Gastroesophageal sphincter (tissue), 4 donors: ENCODE data around the gene ABCG4. TPM values are rescaled to one million over a fixed set of nuclear protein-coding genes. Genes with fewer than 3 reads are reported as not detected.

Source experiments
- ATAC-seq: fragments of 150-250 bp; one replicate; pipeline ENCODE4 v1.9.1; 2016; ENCODE audit warnings: mild to moderate bottlenecking, moderate library complexity
- H3K27ac ChIP-seq, 4 donors: fragments of 200-600 bp; sonication (generic) in 3 of 4; 1 replicate in 3 of 4; 2 replicates in 1 of 4; pipeline ENCODE4 v1.5.1; 2016 to 2019
- H3K27me3 ChIP-seq: fragments of 200-600 bp; sonication (generic); one replicate; pipeline ENCODE4 v1.5.1; 2019
- H3K36me3 ChIP-seq, 2 donors: fragments of 200-600 bp; sonication (generic); one replicate each; pipeline ENCODE4 v1.5.1; 2019; ENCODE audit warnings: control low read depth in 1 of 2
- H3K4me1 ChIP-seq, 3 donors: fragments of 200-600 bp; sonication (generic); 1 replicate in 2 of 3; 2 replicates in 1 of 3; pipeline ENCODE4 v1.5.1; 2016 to 2019; ENCODE audit warnings: control low read depth in 2 of 3
- H3K4me3 ChIP-seq, 2 donors: fragments of 200-600 bp; sonication (generic); one replicate each; pipeline ENCODE4 v1.5.1; 2019; ENCODE audit warnings: mild to moderate bottlenecking in 1 of 2, moderate library complexity in 1 of 2
- H3K9me3 ChIP-seq, 3 donors: fragments of 200-600 bp; sonication (generic); one replicate each; pipeline ENCODE4 v1.5.1; 2017 to 2019; ENCODE audit warnings: control low read depth in 2 of 3
- CTCF ChIP-seq, 4 experiments: fragments of 200-600 bp in 2 of 4; fragments of 450-650 bp in 2 of 4; sonication (generic) in 1 of 4; IDR thresholded peaks; one replicate each; pipeline ENCODE4 v1.5.1; 2017 to 2019; ENCODE audit warnings: antibody characterized with exemption in 4 of 4, mild to moderate bottlenecking in 2 of 4, moderate library complexity in 2 of 4
- EP300 ChIP-seq: sonication (generic); formaldehyde crosslinking; IDR thresholded peaks from one replicate; pipeline ENCODE4 v1.6.1; 2017; ENCODE audit warnings: antibody characterized with exemption, mild to moderate bottlenecking
- POLR2A ChIP-seq, 2 donors: fragments of 450-650 bp; IDR thresholded peaks; one replicate each; pipeline ENCODE4 v1.6.1; 2017; ENCODE audit warnings: antibody characterized with exemption in 2 of 2, mild to moderate bottlenecking in 2 of 2, moderate library complexity in 1 of 2
- POLR2AphosphoS5 ChIP-seq: sonication (generic); formaldehyde crosslinking; IDR thresholded peaks from one replicate; pipeline ENCODE4 v1.6.1; 2017; ENCODE audit warnings: antibody characterized with exemption
- WGBS, 2 donors: methylation state at CpG; one replicate each; pipeline ENCODE4 v1.1.5; 2018; ENCODE audit warnings: low coverage in 1 of 2; 5-methylcytosine and 5-hydroxymethylcytosine counted together
- total RNA-seq, 4 donors: library from RNA; depleted of rRNA; stranded (reverse); fragments of >200 nt; gene quantifications; one replicate each; pipeline ENCODE4 v1.1.0, GENCODE V29; 2016

The ABCG4 gene
- total RNA-seq, 4 donors from 2014 or later, result 0.20 to 1.1 (median 0.40) TPM; not detected in 1

DNA sequence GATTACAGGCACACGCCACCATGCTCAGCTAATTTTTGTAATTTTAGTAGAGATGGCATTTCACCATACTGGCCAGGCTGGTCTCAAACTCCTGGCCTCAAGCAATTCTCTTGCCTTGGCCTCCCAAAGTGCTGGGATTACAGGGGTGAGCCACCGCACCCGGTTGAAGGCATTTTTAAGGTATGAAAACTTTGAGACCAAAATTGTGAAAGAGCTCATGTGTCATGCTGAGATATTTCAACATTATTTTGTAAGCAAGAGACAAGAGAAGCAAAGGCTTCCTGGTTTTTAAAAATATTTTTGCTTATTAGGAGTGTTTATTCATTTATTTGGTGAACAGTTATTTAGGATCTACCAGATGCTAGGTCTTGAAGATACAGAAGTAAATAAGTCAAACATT, 43.3 kb downstream of the ABCG4 start:
- 85 to 100% methylated on average over 1 to 3 of the region's 3 CpGs for WGBS, 2 donors
- no peak for ATAC-seq
- Histone ChIP-seq H3K4me3 (no peak overlapping the region), H3K27ac (no peak overlapping the region), H3K27me3 (peaks cover 8% of the 10 kb centered on the region), H3K36me3 (no peaks in the 10 kb centered on the region), H3K9me3 (no peaks in the 10 kb centered on the region), H3K4me1 (peaks cover 0 to 6% (median 0%) of the 10 kb centered on the region in 3 donors)
- TF ChIP-seq POLR2AphosphoS5, result no peak
- TF ChIP-seq POLR2A (IDR thresholded peaks at IDR 0.05), result no peak
- no peak for TF ChIP-seq CTCF (IDR thresholded peaks at IDR 0.05)
- TF ChIP-seq EP300, result no peak

GRCh38 chr11:119193001-119193400, 44.1 kb downstream of the ABCG4 start:
- no peak overlapping the region for H3K4me3 ChIP-seq
- no peaks in the 10 kb centered on the region for H3K36me3 ChIP-seq
- no peaks in the 10 kb centered on the region for H3K27me3 ChIP-seq
- no CpG with 5 or more reads among the region's 5 CpGs for WGBS, 2 donors
- H3K9me3 ChIP-seq, result no peaks in the 10 kb centered on the region
- no peak overlapping the region for H3K27ac ChIP-seq
- ATAC-seq, result no peak
- H3K4me1 ChIP-seq, result peaks cover 0 to 8% (median 0%) of the 10 kb centered on the region in 3 donors
- TF ChIP-seq EP300 (no peak), CTCF (IDR thresholded peaks at IDR 0.05) (no peak), POLR2AphosphoS5 (no peak), POLR2A (IDR thresholded peaks at IDR 0.05) (no peak)

DNA sequence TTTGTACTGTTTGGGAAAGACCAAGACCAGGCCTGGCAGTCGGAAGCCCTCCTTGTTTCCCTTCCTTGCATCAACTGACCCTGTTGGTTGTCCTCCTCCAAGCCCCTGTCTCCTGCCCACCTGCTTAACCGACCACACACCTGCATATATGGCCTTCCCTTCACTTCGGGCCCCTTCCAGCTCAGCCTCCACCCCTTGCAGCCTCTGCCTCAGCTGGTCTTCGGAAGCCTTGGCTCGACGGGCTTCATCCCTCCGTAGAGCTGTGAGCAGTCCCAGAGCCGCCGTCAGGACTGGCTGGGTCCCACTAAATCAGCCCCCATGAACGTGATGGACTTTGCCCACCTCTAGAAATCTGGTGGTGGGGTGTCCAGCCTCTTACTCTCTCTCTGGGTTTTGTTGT, 44.8 kb downstream of the ABCG4 start:
- H3K4me1 ChIP-seq, result peaks cover 0 to 8% (median 0%) of the 10 kb centered on the region in 3 donors
- no peaks in the 10 kb centered on the region for H3K36me3 ChIP-seq
- no peak for TF ChIP-seq POLR2AphosphoS5
- TF ChIP-seq EP300, result no peak
- TF ChIP-seq POLR2A (IDR thresholded peaks at IDR 0.05), result no peak
- no peak for TF ChIP-seq CTCF (IDR thresholded peaks at IDR 0.05)
- no peak overlapping the region for H3K27ac ChIP-seq
- H3K4me3 ChIP-seq, result no peak overlapping the region
- WGBS, 2 donors, result 83% methylated on average over 10 of the region's 10 CpGs; no CpG with 5 or more reads in 1 of the 2 donors
- no peaks in the 10 kb centered on the region for H3K9me3 ChIP-seq
- ATAC-seq, result no peak
- no peaks in the 10 kb centered on the region for H3K27me3 ChIP-seq

DNA sequence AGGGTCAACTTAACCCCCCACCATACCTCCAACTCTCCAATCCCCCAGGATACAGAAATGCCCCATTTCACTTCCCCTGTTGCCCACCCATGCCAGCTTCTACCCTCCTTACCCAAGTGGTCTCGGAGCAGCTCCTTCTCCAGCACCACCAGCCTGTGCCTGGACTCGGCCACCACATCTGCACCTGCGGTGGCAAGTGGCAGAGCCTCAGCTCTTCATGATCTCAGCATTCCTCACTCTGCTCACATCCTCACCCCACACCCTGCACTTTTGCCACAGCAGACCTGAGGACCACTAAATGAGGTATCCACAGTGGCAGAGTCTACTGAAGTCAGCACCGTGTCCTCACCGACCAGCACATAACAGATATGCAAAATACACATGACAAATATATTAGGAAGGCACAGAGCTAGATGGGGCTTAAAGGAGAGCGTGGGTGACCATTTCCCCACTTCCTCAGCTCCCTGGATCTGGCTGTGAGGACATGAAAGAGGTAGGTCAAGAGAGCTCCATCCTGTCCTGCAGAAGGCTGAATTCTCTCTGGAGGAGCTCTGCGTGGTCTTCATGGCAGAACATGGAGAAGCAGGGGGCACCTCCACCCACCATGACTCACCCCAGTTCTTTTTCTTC, 46.1 kb downstream of the ABCG4 start:
- no peak for TF ChIP-seq EP300
- TF ChIP-seq POLR2A (IDR thresholded peaks at IDR 0.05), result no peak
- TF ChIP-seq POLR2AphosphoS5, result no peak
- TF ChIP-seq CTCF (IDR thresholded peaks at IDR 0.05), result no peak
- ATAC-seq, result no peak
- Histone ChIP-seq H3K4me1 (peaks cover 0 to 8% (median 0%) of the 10 kb centered on the region in 3 donors), H3K36me3 (no peaks in the 10 kb centered on the region), H3K27me3 (no peaks in the 10 kb centered on the region), H3K9me3 (no peaks in the 10 kb centered on the region), H3K4me3 (no peak overlapping the region), H3K27ac (no peak overlapping the region)
- 64 to 67% methylated on average over 2 to 4 of the region's 7 CpGs for WGBS, 2 donors

DNA sequence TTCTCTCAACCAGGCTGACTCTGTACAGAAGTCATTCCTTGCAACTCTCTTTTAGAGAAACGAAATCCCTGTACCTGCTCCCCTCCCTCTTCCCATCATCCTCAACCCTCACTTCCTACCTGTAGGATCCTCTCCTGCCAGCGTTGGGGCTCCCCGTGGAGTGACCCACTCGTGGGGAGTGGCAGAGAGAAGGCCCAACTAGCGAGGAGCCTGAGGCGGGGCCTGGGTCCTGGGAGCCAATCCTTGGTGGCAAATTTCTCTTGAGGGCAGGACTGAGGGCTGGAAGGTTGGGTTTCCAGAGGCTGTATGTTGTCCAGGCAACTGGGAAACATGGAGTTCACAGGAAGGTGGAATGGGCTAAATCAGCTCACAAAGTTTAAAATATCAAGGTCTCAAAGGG, 46.8 kb downstream of the ABCG4 start:
- H3K4me1 ChIP-seq, result peaks cover 0 to 8% (median 0%) of the 10 kb centered on the region in 3 donors
- H3K27me3 ChIP-seq, result no peaks in the 10 kb centered on the region
- no peak overlapping the region for H3K4me3 ChIP-seq
- no peak for TF ChIP-seq EP300
- no peak for TF ChIP-seq POLR2A (IDR thresholded peaks at IDR 0.05)
- no peak for TF ChIP-seq POLR2AphosphoS5
- no peak for TF ChIP-seq CTCF (IDR thresholded peaks at IDR 0.05)
- H3K9me3 ChIP-seq, result no peaks in the 10 kb centered on the region
- 50% methylated on average over 1 of the region's 6 CpGs; no CpG with 5 or more reads in 1 of the 2 donors for WGBS, 2 donors
- H3K27ac ChIP-seq, result no peak overlapping the region
- H3K36me3 ChIP-seq, result no peaks in the 10 kb centered on the region
- peak; percentile 28 for ATAC-seq
